HG03520 (cell line): ENCODE measurements around the gene PCID2.

Experiments used
- ATAC-seq: cut with Tn5 transposase; IDR thresholded peaks from one replicate; pipeline ENCODE4 v1.9.1; 2021; ENCODE audit warnings: mild to moderate bottlenecking, moderate library complexity; ENCODE audit not compliant: unreplicated experiment

PCID2 gene

GRCh38 chr13:113220141-113220598 is 11.7 kb upstream of the PCID2 start:
- ATAC-seq = no peak

- no peak for ATAC-seq
These were observed 10.9 kb upstream of the PCID2 start for GRCh38 chr13:113219256-113219940.

GRCh38 chr13:113218586-113218985 is 10.1 kb upstream of the PCID2 start:
- no peak for ATAC-seq

- ATAC-seq = no peak
These were observed 8.0 kb upstream of the PCID2 start for GRCh38 chr13:113216254-113217048.

- no peak for ATAC-seq
These were observed 3.3 kb upstream of the PCID2 start for GRCh38 chr13:113211774-113212173.

GRCh38 chr13:113210833-113211232 is 2.4 kb upstream of the PCID2 start:
- no peak for ATAC-seq

- peak; percentile 36 for ATAC-seq
These were observed 1.4 kb upstream of the PCID2 start for GRCh38 chr13:113209759-113210421.

- ATAC-seq = peak; percentile 25
These were observed 878 bp upstream of the PCID2 start, which contains the start of gene CUL4A for GRCh38 chr13:113209336-113209758. TSS of gene CUL4A (plus strand) at chr13:113209613. CDS start at chr13:113209628, 15 bp downstream.

- peak; percentile 13 for ATAC-seq
These were observed 514 bp downstream of the PCID2 start for GRCh38 chr13:113207890-113208420.

GRCh38 chr13:113207460-113207859 is 1.0 kb downstream of the PCID2 start:
- no peak for ATAC-seq

GRCh38 chr13:113205428-113205931 is 3.0 kb downstream of the PCID2 start:
- no peak for ATAC-seq

- no peak for ATAC-seq
These were observed 4.1 kb downstream of the PCID2 start for GRCh38 chr13:113204378-113204734.

GRCh38 chr13:113203507-113204377 is 4.7 kb downstream of the PCID2 start:
- ATAC-seq = no peak

- no peak for ATAC-seq
These were observed 5.6 kb downstream of the PCID2 start for GRCh38 chr13:113202912-113203311.

- ATAC-seq = no peak
These were observed 6.7 kb downstream of the PCID2 start for GRCh38 chr13:113201815-113202214.

- no peak for ATAC-seq
These were observed 11.3 kb downstream of the PCID2 start for GRCh38 chr13:113196970-113197737.

GRCh38 chr13:113195360-113195759 is 13.1 kb downstream of the PCID2 start:
- ATAC-seq = no peak

GRCh38 chr13:113192902-113193301 is 15.6 kb downstream of the PCID2 start:
- ATAC-seq = no peak

- ATAC-seq = no peak
These were observed 16.2 kb downstream of the PCID2 start for GRCh38 chr13:113192279-113192678.
